HK-2 (cell line): Measurements from ENCODE around the gene SMC4.
"Not testable (repeated sequence)": the region's sequence is repeated elsewhere in the genome, so short reads cannot be mapped to it uniquely, and the experiment has no call there.

Source experiments
- DNase-seq: peaks from one replicate; pipeline ENCODE4 v3.0.0-alpha.2; 2018; ENCODE audit not compliant: unreplicated experiment

The SMC4 gene

DNA sequence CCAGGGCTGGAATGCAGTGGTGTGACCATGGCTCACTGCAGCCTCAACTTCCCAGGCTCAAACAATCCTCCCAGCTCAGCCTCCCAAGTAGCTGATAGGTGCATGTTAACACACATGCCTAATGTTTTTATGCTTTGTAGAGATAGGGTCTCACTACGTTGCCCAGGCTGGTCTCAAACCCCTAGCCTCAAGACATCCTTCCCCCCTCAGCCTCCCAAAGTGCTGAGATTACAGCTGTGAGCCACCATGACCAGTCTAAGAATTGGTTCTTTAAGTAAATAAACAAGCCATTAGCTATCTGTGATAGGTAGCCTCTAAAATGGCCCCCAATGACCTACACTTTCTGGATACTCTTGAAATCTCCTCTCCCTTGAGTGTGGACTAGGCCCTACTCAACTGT is 46.4 kb downstream of the SMC4 start:
- no peak for DNase-seq

DNA sequence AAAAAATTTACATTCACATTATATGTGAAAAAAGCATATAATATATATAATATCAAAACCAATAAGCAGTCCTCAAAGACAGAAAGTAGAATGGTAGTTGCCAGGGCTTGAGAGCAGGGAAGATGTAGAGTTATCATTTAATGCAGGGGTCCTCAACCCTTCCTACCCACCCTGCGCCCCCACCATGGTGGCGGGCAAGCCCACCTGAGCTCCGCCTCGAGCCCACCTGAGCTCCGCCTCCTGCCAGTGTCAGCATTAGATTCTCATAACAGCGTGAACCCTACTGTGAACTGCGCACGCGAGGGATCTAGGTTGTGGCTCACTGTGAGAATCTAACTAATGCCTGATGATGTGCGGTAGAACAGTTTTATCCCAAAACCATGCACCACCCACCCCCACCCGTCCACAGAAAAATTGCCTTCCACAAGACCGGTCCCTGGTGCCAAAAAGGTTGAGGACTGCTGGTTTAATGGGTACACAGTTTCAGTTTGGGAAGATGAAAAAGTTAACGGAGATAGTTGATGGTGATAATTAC is 47.1 kb downstream of the SMC4 start:
- DNase-seq, result no peak

DNA sequence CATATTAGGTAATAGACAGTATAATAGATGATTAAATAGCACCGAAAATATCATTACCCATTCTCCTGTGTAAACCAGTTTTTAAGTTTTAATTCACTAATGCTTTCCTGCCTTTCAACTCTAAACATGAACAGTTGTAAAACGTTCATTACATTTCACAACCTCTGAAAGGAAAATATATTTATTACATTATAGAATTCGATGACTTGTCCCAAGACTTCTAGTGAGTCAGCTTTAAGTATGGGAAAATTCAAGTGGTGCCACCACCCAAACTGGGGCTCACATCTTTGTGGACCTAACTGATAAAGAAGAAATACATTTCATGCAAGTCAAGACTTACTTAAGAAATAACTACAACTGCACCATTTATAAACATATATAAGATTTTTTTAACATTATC is 48.1 kb downstream of the SMC4 start:
- no peak for DNase-seq

DNA sequence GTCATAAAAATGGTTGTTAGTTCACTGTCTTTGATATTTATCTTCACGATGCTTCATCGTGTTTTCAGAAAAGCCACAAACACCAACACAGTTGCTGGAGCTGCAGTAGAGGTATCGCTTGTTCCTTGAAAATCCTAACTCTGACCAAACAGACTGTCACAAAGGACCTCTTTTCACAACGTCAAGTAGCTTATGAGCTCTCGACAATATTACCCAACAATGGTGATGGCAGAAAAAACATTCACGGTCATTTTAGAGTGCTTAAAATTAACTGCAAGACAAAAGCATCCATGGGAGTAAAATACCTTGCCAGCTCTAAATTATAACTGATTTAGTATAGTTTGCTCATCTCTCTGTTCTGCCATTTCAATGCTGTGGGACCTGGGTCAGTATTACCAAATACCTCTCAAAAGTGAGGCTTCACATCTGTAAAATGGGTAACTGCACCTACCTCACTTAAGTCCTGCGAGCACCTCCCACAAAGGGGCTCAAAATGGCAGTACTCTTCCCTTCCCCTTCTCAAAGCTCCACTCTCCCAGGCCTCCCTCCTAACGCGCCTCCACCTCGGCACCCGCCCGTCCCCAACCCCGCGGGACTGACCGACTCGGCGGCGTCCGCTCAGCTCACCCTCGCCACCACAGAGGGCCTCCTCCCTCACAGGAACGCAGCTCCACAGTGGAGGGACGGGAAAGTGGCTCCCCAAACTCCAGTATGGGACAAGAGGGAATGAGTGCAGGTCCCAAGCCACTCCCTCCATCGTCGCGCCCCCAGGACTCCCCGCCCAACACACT is 49.6 kb downstream of the SMC4 start:
- no peak for DNase-seq

DNA sequence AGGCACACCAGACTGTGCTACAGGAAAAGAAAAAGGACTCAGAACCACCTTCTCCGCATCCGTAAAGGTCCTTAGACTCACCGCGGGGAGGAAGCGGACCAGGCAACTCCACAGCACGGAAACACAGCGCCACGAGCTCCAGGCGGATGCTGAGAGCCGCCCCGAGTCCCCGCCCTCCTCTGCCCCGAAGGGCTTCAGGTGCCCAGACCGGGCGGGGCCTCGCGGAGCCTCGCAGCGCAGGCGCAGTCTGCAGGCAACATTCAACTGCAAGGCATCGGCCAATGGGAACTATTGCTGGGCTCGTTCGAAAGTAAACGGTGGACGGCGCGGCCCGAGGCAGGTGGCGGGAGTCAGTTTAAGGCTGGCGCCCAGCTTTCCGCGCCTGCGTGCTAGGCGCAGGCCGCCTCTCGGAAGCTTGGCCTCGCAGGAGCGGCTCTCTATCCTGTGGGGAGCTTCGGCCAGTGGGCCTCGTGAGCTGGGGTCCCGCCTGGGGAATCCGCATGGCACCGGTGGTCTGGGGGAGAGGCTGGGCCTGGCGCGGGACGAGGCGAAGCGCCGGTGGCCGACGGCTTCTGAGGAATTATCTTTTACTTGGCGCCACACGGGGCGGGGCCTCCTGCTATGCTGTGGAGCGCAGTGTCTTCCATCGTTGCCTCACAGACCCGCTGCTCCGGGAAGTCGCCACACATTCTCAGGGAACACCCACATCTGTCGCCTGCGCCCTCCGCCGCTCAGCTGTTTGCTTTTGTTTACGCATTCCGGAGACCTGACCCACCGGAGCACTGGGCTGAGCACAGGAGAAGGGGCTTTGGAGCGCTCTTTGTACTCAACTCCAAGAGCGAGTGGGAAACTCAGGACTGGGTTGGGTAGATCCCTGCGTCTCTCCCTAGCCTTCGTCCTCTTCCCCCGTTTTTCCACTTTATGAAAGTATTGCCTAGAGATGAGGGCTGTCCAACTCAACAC is 50.5 kb downstream of the SMC4 start, which contains the start of gene TRIM59:
TSS of gene TRIM59 (minus strand) at position 151 of the 963 bp plus-strand sequence. CDS start 10,603 bp downstream, outside the sequence.
- peak; percentile 100 for DNase-seq

DNA sequence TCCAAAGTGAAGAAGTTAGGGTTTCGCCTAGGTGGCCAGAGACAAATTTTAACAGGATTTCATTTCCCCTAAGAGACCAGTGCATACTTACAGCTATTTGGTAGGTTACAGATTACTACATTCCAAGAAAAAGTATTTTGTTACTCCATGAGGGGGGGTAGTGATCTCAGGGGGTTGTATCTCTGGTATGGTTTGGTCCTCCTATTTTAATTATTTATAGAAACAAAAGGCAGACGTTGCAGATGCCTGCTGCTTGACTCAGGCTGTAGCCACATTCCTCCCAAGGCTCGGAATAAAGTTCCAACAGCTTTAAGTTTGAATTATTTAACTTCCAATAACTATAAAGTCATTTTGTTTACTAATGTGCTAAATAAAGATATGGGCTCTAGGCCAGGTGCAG is 51.4 kb downstream of the SMC4 start:
- DNase-seq, result peak; percentile 56

DNA sequence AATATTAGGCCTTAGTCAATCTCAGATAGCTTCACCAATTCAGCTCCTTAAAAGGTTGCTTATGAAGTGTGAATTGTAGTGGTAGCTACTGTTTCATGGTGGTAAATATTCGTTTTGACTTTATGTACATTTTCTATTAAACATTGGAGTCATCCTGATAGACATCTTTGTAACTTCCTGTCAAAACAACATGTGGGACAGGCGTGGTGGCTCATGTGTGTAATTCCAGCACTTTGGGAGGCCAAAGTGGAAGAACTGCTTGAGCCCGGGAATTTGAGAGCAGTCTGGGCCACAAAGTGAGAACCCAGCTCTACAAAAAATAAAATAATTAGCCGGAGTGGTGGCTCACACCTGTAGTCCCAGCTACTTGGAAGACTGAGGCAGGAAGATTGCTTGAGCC is 52.2 kb downstream of the SMC4 start:
- DNase-seq, result no peak

DNA sequence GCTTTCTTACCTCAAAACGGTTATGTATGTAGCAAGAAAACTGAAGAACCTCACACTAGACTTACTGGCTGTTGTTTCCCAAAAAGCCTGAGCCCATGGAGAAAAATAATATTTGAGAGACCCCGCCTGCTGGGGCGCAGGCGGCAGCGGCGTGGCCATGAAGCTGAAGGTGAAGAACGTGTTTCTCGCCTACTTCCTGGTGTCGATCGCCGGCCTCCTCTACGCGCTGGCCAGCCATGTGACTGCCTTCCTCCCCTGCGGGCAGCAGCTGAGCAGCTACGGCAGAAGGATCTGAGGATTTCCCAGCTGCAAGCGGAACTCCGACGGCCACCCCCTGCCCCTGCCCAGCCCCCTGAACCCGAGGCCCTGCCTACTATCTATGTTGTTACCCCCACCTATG is 52.8 kb downstream of the SMC4 start:
- DNase-seq, result not testable (repeated sequence)

DNA sequence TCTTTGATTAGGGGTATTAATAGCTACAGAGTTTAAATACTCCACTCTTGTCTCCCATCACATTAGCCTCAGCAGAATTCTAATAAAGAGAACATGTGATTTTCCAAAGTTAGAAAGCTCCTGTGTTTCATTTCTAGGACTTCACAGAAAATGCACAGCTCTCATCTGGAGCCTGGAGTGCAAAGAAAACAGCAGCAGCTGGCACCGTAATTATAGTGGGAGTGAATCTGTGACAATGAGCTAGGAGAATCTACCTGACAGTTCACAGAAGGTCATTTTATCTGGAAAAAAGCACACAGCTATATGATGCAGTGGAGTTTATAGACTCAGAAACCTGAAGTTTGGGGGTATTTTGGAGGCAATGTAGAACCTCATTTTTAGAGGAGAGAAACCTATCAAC is 55.5 kb downstream of the SMC4 start:
- no peak for DNase-seq

DNA sequence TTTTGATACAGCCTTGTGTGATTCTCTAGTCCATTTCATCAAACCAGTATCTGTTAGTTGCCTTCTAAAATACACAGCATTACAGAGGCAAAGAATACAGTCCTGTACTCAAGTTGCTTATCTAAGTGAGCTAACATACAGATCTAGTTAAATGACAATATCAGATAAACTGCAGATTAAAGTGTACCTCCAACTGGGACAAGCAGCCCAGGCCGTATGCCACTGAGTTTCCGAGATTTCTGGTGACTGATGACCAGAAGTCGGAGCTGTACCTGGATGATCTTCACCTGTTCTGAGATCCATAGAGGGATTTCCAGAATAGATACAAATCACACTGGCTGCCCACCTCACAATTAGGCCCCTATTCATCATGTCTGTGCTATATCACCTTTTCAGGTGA is 56.4 kb downstream of the SMC4 start:
- no peak for DNase-seq

DNA sequence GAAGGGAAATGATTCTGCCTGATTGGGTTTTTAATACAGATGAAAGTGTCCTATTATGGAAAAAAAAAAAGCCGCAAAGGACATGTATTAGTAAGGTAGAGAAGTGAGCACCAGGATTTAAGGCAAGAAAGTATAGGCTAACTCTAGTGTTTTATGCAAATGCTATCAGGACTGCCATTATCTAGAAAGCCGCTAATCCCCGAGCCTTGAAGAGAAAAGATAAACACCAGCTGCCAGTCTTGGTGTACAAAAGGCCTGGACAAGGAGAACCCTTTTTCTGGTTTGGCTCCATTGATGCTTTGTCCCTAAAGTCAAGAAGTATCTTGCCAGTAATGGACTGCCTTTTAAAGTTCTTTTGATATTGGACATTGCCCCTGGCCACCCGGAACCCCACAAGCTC is 58.7 kb downstream of the SMC4 start:
- no peak for DNase-seq

DNA sequence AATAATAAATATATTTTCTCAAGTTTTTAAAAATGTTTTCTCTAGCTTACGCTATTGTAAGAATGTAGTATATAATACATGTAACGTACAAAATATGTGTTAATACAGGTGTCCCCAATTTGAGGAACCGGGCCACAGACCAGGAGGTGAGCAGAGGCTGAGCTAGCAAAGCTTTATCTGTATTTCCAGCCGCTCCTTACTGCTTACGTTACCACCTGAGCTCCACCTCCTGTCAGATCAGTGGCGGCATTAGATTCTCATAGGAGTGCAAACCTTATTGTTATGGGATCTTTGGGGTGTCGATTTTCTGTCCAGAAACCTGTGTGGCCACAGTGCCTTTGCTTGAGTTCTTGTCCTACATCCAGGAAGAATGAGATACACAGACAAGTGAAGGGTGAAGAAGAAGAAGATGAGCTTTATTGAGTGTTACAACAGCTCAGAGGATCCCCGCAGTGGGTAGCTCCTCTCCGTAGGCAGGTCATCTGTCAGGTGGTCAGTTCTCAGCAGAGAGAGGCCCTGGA is 60.1 kb downstream of the SMC4 start:
- no peak for DNase-seq

DNA sequence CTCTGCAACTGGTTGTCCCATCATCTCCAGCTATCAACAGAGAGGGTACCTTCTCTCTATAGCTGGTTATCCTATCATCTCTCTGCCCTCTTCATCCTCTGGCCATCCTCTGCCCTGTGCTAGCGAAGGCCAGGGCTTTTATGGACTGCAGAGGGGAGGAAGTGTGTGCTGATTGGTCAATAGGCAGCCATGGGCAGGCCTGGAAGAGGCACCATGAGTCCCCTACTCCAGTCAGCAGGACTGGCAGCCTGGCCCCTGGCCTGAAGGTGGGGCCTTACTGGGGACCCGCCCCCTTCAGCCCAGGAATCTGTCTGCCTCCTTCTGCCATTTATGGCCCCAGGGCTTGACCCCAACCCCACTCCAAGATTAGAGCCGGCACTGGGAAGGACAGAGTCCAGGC is 60.6 kb downstream of the SMC4 start:
- DNase-seq, result no peak

DNA sequence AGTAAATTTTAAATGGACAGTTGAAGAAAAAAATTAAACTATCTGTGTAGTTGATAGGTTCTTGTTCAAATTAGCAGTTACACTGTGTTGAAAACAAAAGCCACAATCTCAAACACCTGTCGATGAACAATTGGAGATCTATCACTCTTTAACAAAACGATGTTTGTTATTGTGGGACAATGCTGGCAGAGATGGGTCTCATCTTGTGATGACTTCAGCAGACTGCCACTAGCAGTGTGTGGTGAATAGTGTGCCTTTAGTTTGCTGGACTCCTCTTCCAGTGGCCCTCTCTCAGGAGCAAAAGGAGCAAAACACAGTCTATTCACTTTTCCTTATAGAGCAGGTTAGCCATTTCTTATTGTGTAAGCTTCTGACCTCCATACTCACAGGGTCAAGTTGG is 64.9 kb downstream of the SMC4 start:
- no peak for DNase-seq

DNA sequence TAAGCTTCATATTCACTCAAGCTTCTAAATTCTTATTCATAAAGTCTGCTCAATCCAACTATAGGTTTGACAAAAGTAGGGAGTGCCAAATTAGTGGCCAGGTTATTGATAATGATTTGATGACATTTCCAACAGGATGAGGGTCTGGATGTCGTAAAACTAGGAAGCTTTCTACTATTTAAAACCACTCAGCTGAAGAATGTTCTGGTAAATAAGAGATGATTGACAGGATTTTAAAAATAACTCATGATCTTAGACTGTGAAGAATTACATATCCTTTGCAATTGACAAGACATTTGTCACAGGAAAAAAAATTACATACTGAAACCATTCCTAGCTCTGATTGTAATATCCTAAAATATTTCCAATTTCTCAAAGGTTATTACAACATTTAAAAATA is 65.5 kb downstream of the SMC4 start:
- DNase-seq, result no peak

DNA sequence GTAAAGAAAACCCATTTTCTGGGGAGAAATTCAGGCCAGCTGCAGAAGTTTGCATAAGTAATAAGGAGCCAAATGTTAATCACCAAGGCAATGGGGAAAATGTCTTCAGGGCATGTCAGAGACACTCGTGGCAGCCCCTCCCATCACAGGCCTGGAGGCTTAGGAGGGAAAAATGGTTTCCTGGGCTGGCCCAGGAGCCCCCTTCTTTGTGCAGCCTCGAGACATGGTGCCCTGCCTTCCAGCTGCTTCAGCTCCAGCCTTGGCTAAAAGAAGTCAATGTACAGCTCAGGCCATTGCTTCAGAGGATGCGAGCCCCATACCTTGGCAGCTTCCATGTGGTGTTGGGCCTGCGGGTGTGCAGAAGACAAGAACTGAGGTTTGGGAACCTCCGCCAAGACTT is 70.7 kb downstream of the SMC4 start:
- DNase-seq, result no peak

DNA sequence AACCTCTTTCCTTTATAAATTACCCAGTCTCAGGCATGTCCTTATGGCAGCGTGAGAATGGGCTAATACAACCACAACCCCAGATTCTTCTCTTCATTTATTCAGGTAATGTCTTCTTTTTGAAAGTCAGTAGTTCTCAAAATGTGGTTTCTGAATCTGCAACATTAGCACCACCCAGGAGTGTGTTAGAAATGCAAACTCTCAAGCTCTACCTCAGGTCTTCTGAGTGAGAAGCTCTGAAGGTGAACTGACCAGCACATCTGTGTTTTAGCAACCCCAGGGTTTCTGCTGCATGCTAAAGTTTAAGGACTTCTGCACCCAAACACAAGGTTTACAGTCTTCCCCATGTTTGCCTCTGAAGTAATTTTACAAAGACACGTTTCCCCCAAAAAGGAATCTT is 72.4 kb downstream of the SMC4 start:
- DNase-seq, result no peak

DNA sequence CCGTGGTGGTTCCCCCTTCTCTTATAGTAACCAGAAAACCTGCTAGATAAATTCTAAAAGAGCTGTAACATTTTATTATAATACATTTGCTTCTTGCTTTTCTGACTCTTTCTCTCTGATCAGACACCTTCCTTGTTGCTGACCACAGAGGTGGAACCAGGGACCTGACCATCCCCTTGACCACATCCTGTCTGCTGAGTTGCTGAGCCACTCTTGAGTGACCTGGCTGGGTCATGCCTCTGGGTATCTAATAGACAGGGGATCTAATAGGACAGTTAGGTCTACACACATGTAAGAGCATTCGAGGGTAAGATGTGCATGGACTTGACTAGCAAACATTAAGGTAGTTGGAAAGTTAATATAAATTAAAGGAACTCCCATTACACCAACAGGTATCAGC is 72.9 kb downstream of the SMC4 start:
- peak; percentile 49 for DNase-seq

DNA sequence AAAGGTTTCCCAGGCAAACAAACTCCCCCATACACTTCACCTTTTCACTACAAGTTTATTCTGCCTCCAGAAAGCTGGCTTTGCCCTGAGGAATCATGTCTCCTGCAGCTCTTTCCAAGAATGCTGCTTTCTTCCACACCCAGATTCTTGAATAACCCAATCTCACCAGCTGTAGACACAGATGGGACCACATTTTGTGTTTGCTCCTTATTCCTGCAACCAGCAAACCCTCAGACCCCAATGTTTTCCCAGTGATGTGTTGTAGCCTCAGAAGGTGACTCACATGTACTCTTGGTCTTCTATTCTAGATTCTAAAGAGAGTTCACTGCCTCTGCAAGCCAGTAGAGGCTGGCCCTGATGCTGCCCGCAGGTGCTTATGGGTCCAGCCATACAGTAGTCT is 73.8 kb downstream of the SMC4 start:
- DNase-seq, result no peak

DNA sequence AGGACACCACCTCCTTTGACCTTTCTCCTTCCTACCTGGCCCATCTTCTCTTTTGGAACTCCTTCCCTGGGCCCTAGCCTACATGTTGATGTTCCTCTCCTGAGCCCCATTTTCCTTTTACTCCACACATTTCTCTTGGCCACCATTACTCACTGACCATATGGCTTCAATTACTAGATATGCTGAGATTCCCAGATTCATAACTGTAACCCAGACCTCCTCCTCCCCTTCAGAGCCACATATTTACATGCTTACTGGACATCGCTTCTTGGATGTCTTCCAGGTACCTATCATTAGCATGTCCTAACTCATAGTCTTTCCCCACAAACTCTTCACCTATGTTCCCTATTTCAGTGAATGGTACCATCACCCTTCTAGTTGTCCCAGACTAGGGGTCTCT is 74.5 kb downstream of the SMC4 start:
- no peak for DNase-seq

DNA sequence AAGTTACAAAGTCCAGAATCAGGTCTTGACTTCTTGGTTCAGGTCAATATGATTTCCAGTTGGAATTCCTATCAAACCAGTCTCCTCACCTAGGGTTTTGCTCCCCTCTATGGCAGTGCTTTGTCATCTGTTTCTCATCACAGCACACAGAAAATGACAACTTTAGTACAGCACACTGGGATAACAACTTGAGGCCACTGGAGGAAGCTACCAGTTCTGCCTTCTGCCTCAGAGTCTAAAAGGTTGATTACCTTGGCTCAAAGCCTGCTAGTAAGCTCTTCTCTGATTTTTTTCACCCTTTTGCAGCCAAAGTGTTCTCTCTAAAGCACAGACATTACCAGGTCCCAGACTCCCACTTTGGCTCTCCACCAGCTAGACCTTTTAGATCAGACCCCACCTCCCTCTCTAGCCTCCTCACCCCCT is 75.0 kb downstream of the SMC4 start:
- DNase-seq, result no peak

DNA sequence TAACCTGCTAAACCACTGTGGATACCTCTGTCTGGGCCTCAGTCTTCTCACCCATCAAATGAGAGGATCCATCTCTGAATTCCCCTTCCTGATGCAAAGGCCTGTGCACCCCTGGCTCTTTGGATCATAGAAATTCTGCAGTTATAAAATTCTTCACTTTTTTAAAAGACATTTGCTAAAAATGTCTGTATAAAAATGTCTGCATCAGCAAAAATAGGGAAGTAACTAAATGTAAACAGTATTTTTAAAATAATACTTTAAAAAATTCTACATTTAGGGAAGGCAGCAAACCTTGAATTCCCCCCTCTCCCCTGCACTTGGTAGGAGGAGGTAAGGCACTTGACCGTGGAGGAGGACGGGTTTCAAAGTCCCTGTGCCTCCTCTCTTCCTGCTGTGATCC is 75.7 kb downstream of the SMC4 start:
- no peak for DNase-seq
